Epithelial cell of esophagus (primary cell): ENCODE data around the gene HIGD2A.

Experiments used
- DNase-seq: peaks from one replicate; pipeline ENCODE4 v3.0.0; 2010; ENCODE audit warnings: low read depth
- H3K4me3 ChIP-seq: 2 replicates; pipeline ENCODE4 v1.5.1; 2011; ENCODE audit warnings: mild to moderate bottlenecking, low read length, control low read depth
- TF ChIP-seq, protein P1 (sequence below): IDR thresholded peaks from 2 replicates; pipeline ENCODE4 v1.5.1; 2011; ENCODE audit warnings: low read depth, mild to moderate bottlenecking, low read length, control low read depth, inconsistent platforms; ENCODE audit not compliant: insufficient read depth; ENCODE audit errors: missing control alignments

HIGD2A gene

GRCh38 chr5:176387384-176387925 lies 1.1 kb upstream of the HIGD2A start:
- TF ChIP-seq, protein P1, sequence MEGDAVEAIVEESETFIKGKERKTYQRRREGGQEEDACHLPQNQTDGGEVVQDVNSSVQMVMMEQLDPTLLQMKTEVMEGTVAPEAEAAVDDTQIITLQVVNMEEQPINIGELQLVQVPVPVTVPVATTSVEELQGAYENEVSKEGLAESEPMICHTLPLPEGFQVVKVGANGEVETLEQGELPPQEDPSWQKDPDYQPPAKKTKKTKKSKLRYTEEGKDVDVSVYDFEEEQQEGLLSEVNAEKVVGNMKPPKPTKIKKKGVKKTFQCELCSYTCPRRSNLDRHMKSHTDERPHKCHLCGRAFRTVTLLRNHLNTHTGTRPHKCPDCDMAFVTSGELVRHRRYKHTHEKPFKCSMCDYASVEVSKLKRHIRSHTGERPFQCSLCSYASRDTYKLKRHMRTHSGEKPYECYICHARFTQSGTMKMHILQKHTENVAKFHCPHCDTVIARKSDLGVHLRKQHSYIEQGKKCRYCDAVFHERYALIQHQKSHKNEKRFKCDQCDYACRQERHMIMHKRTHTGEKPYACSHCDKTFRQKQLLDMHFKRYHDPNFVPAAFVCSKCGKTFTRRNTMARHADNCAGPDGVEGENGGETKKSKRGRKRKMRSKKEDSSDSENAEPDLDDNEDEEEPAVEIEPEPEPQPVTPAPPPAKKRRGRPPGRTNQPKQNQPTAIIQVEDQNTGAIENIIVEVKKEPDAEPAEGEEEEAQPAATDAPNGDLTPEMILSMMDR: no peak
- H3K4me3 ChIP-seq: peak overlapping the region; percentile 94
- no peak for DNase-seq

- TF ChIP-seq, protein P1: no peak
- no peak for DNase-seq
- peak overlapping the region; percentile 94 for H3K4me3 ChIP-seq
Measured at GRCh38 chr5:176388003-176388443, 528 bp upstream of the HIGD2A start.

- H3K4me3 ChIP-seq: peak overlapping the region; percentile 94
- no peak for DNase-seq
- TF ChIP-seq, protein P1: no peak
Measured at GRCh38 chr5:176389135-176390123, 878 bp downstream of the HIGD2A start.

DNA sequence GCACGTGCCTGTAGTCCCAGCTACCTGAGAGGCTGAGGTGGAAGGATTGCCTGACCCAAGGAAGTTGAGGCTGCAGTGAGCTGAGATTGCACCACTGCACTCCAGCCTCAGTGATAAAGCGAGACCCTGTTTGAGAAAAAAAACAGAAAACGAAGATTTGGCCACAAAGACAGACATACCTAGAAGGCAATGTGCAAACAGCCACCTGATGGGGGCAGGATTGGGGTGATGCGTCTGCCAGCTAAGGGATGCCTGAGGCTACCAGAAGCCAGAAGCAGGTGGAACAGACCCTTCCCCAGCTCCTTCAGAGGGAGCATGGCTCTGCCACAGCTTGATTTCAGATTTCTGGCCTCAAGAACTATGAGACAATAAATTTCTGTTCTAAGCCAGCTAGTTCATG lies 2.9 kb downstream of the HIGD2A start:
- DNase-seq: no peak
- TF ChIP-seq, protein P1: no peak
- no peak overlapping the region for H3K4me3 ChIP-seq

DNA sequence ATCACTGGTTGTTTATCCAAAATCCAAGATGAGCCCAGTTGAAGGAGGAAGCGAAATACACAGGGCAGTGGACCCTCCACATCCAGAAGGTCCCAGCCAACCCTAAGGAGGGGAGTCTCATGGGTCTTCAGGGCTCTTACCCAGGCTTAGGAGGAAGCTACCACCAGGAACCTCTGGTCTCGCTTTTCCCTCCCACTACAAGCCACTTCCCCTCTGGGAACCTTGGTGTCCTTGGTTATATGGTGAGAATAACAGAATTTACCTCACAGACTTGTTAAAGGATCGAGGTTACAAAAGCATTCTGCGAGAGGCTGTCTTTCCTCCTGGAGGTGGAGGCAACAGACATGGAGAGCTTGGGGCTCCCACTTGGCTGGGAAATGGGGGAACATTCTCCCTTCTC lies 3.4 kb downstream of the HIGD2A start:
- TF ChIP-seq, protein P1: no peak
- DNase-seq: no peak
- H3K4me3 ChIP-seq: no peak overlapping the region

DNA sequence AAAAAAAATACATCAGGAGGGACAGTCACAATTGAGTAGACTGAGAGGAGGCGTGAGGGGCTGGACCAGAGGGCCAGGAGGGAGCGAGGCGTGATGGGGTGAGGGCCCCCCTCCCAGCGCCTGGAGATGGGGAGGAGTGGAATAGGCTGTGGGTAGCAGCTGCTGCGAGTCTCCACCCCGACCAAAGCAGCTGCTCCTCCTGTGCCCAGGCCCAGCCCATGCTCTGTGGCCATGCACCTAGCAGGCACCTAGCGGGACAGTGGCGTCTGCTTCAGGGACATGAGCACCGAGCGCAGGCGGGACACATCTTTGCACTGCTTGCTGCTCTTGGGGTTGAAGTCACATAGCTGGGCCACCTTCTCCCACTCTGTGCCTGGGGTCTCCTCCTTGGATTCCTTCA lies 4.0 kb downstream of the HIGD2A start:
- no peak overlapping the region for H3K4me3 ChIP-seq
- DNase-seq: no peak
- TF ChIP-seq, protein P1: no peak
